T-cell (primary cell): Measurements from ENCODE around the gene BRWD1. TPM values are rescaled to one million over a fixed set of nuclear protein-coding genes. Genes with fewer than 3 reads are reported as not detected.
"Not testable (repeated sequence)": the region's sequence is repeated elsewhere in the genome, so short reads cannot be mapped to it uniquely, and the experiment has no call there.

Source experiments
- ATAC-seq, 4 experiments: fragments of 200-7000 bp in 3 of 4; fragments of 150-1000 bp in 1 of 4; cut with Tn5 transposase; replicated peaks in 1 of 4; 1 replicate in 3 of 4; 2 replicates in 1 of 4; pipeline ENCODE4 v1.10.0; 2021; ENCODE audit warnings: moderate library complexity in 3 of 4, mild to moderate bottlenecking in 2 of 4, moderate number of reproducible peaks in 1 of 4
- CTCF ChIA-PET, 2 donors: fragments of 300-600 bp; sonication (Branson Sonifier 250); formaldehyde crosslinking; loops; one replicate each; lab custom pipeline; 2022; ENCODE audit warnings: antibody characterized with exemption in 2 of 2; lab: Charles Lee
- POLR2A ChIA-PET, 2 donors: fragments of 300-600 bp; sonication (Branson Sonifier 250); formaldehyde crosslinking; loops; one replicate each; lab custom pipeline; 2022; ENCODE audit warnings: antibody characterized with exemption in 2 of 2; lab: Charles Lee
- DNase-seq, 35 experiments: peaks; one replicate each; pipeline versions ENCODE4 v3.0.0 to v3.0.0-alpha.2; 2013 to 2023
- H3K27ac ChIP-seq: one replicate; pipeline ENCODE4 v1.5.1; 2013; ENCODE audit warnings: low read length
- H3K27me3 ChIP-seq, 2 experiments: replicated peaks in 1 of 2; 1 replicate in 1 of 2; 2 replicates in 1 of 2; pipeline versions ENCODE4 v1.6.1 to v1.7.0; 2013; ENCODE audit warnings: low read length in 1 of 2, mixed read lengths in 1 of 2; ENCODE audit not compliant: control insufficient read depth in 2 of 2, insufficient read depth in 2 of 2; ENCODE audit errors: extremely low read depth in 1 of 2
- H3K36me3 ChIP-seq, 2 donors: 1 replicate in 1 of 2; 2 replicates in 1 of 2; pipeline versions ENCODE4 v1.6.1 to v1.7.0; 2013; ENCODE audit warnings: low read length in 1 of 2; ENCODE audit not compliant: control insufficient read depth in 2 of 2, insufficient read depth in 1 of 2; ENCODE audit errors: extremely low read depth in 1 of 2
- H3K4me1 ChIP-seq, 2 experiments: 1 replicate in 1 of 2; 2 replicates in 1 of 2; pipeline versions ENCODE4 v1.6.1 to v1.7.0; 2013; ENCODE audit warnings: low read length in 2 of 2, mixed read lengths in 1 of 2; ENCODE audit not compliant: insufficient read depth in 2 of 2, control insufficient read depth in 1 of 2; ENCODE audit errors: extremely low read depth in 1 of 2
- H3K4me3 ChIP-seq, 2 donors: 1 replicate in 1 of 2; 2 replicates in 1 of 2; pipeline versions ENCODE4 v1.5.1 to v1.7.0; 2013; ENCODE audit warnings: mild to moderate bottlenecking in 2 of 2, low read length in 1 of 2, moderate library complexity in 1 of 2; ENCODE audit not compliant: control insufficient read depth in 1 of 2; ENCODE audit errors: extremely low read depth in 1 of 2
- H3K9me3 ChIP-seq: 2 replicates; pipeline ENCODE4 v1.7.0; 2013
- H3K27ac Mint-ChIP-seq, 2 donors: one replicate each; pipeline ENCODE4 v1.8.0; 2020 to 2021; ENCODE audit warnings: mild to moderate bottlenecking in 2 of 2, mixed read lengths in 2 of 2
- H3K27me3 Mint-ChIP-seq, 2 donors: one replicate each; pipeline ENCODE4 v1.8.0; 2021 to 2022; ENCODE audit warnings: mixed read lengths in 2 of 2
- H3K36me3 Mint-ChIP-seq: one replicate; pipeline ENCODE4 v1.8.0; 2021; ENCODE audit warnings: mixed read lengths
- H3K4me1 Mint-ChIP-seq, 3 donors: one replicate each; pipeline ENCODE4 v1.8.0; 2020 to 2022; ENCODE audit warnings: mixed read lengths in 3 of 3, mild to moderate bottlenecking in 1 of 3
- H3K4me3 Mint-ChIP-seq, 3 donors: one replicate each; pipeline ENCODE4 v1.8.0; 2020 to 2022; ENCODE audit warnings: mild to moderate bottlenecking in 3 of 3, mixed read lengths in 3 of 3, moderate library complexity in 3 of 3
- H3K9me3 Mint-ChIP-seq, 3 donors: one replicate each; pipeline ENCODE4 v1.8.0; 2020 to 2022; ENCODE audit warnings: mixed read lengths in 3 of 3
- WGBS: methylation state at CpG from one replicate; pipeline ENCODE4 v1.1.5; 2013; ENCODE audit warnings: missing lambda C conversion rate; ENCODE audit not compliant: insufficient coverage; 5-methylcytosine and 5-hydroxymethylcytosine counted together
- total RNA-seq, 35 experiments: library from RNA in 6 of 35; stranded (reverse) in 6 of 35; fragments of 120-200 nt in 1 of 35; gene quantifications; one replicate each; pipeline versions ENCODE4 v1.2.1 to v1.2.4 and lab custom pipeline; 2013 to 2026

Gene BRWD1
- total RNA-seq, 5 donors from 2014 or later (not counting 1 experiment from before 2014, with no cell fraction given), result 70.2 to 86.3 (median 75.2) TPM

- Mint-ChIP-seq H3K27ac (peak overlapping the region in 1 of 2 donors; percentile 34), H3K36me3 (peaks cover 62% of the 10 kb centered on the region), H3K4me3 (no peak overlapping the region), H3K27me3 (no peaks in the 10 kb centered on the region), H3K4me1 (peaks cover 8 to 20% (median 12%) of the 10 kb centered on the region in 3 donors), H3K9me3 (no peaks in the 10 kb centered on the region)
- no peak overlapping the region for H3K27ac ChIP-seq
- WGBS, result 100% methylated on average over 3 of the region's 7 CpGs
- H3K36me3 ChIP-seq, result peaks cover 6 to 60% of the 10 kb centered on the region in 2 donors
- no peak for DNase-seq
- no peaks in the 10 kb centered on the region for H3K27me3 ChIP-seq
- no peaks in the 10 kb centered on the region for H3K4me1 ChIP-seq
- ChIA-PET POLR2A (no interaction called here), CTCF (interaction anchor here in 1 of 2 donors (0.9 kb wide), 1 partner anchor 9 kb away, joined by 5 read pairs; no protein-coding TSS in a partner anchor)
- no peaks in the 10 kb centered on the region for H3K9me3 ChIP-seq
- H3K4me3 ChIP-seq, result no peak overlapping the region
- ATAC-seq, result no peak
Observed at GRCh38 chr21:39221282-39221996, 92.0 kb downstream of the BRWD1 start.

- Mint-ChIP-seq H3K4me1 (peaks cover 8 to 20% (median 9%) of the 10 kb centered on the region in 3 donors), H3K36me3 (peaks cover 62% of the 10 kb centered on the region)
- DNase-seq, H3K27me3 ChIP-seq, H3K27ac Mint-ChIP-seq, H3K4me3 Mint-ChIP-seq, H3K27me3 Mint-ChIP-seq, ATAC-seq, H3K4me3 ChIP-seq, H3K9me3 ChIP-seq, POLR2A ChIA-PET, H3K4me1 ChIP-seq, H3K27ac ChIP-seq, H3K9me3 Mint-ChIP-seq: not testable (repeated sequence)
- 100% methylated on average over 1 of the region's 2 CpGs for WGBS
- CTCF ChIA-PET, result interaction anchor here in 1 of 2 donors (0.9 kb wide), 1 partner anchor 8 kb away, joined by 5 read pairs; no protein-coding TSS in a partner anchor
- H3K36me3 ChIP-seq, result peaks cover 6 to 60% of the 10 kb centered on the region in 2 donors
Observed at GRCh38 chr21:39220875-39221274, 92.6 kb downstream of the BRWD1 start.

GRCh38 chr21:39220150-39220549 is 93.3 kb downstream of the BRWD1 start:
- Histone ChIP-seq H3K4me3 (no peak overlapping the region), H3K27ac (no peak overlapping the region), H3K36me3 (peaks cover 6 to 60% of the 10 kb centered on the region in 2 donors), H3K9me3 (no peaks in the 10 kb centered on the region), H3K4me1 (no peaks in the 10 kb centered on the region), H3K27me3 (no peaks in the 10 kb centered on the region)
- H3K36me3 Mint-ChIP-seq, result peaks cover 66% of the 10 kb centered on the region
- ChIA-PET CTCF (interaction anchor here in 1 of 2 donors (1.0 kb wide), 1 partner anchor 15 kb away, joined by 3 read pairs; no protein-coding TSS in a partner anchor), POLR2A (interaction anchor here in 1 of 2 donors (0.6 kb wide), 1 partner anchor 17 kb away, joined by 3 read pairs; no protein-coding TSS in a partner anchor)
- 91% methylated on average over 1 of the region's 3 CpGs for WGBS
- peaks cover 8 to 20% (median 9%) of the 10 kb centered on the region in 3 donors for H3K4me1 Mint-ChIP-seq
- H3K27ac Mint-ChIP-seq, result no peak overlapping the region
- no peaks in the 10 kb centered on the region for H3K9me3 Mint-ChIP-seq
- H3K27me3 Mint-ChIP-seq, result no peaks in the 10 kb centered on the region
- ATAC-seq, result no peak
- no peak for DNase-seq
- H3K4me3 Mint-ChIP-seq, result no peak overlapping the region

GRCh38 chr21:39218082-39218409 is 95.4 kb downstream of the BRWD1 start:
- Histone ChIP-seq H3K4me3 (no peak overlapping the region), H3K9me3 (no peaks in the 10 kb centered on the region), H3K4me1 (no peaks in the 10 kb centered on the region), H3K27ac (no peak overlapping the region), H3K27me3 (no peaks in the 10 kb centered on the region), H3K36me3 (peaks cover 6 to 50% of the 10 kb centered on the region in 2 donors)
- Mint-ChIP-seq H3K9me3 (no peaks in the 10 kb centered on the region), H3K36me3 (peaks cover 56% of the 10 kb centered on the region), H3K27ac (no peak overlapping the region), H3K4me3 (no peak overlapping the region), H3K27me3 (no peaks in the 10 kb centered on the region), H3K4me1 (peaks cover 8 to 14% (median 9%) of the 10 kb centered on the region in 3 donors)
- ATAC-seq, result no peak
- 100% methylated on average over 1 of the region's 4 CpGs for WGBS
- ChIA-PET POLR2A (no interaction called here), CTCF (interaction anchor here in 1 of 2 donors (0.6 to 0.7 kb wide), 2 partner anchors 21 to 62 kb away, joined by 3 to 4 read pairs; no protein-coding TSS in a partner anchor)
- no peak for DNase-seq

GRCh38 chr21:39217356-39218081 is 95.9 kb downstream of the BRWD1 start:
- Mint-ChIP-seq H3K27me3 (no peaks in the 10 kb centered on the region), H3K36me3 (peaks cover 54% of the 10 kb centered on the region), H3K9me3 (no peaks in the 10 kb centered on the region), H3K4me3 (no peak overlapping the region), H3K27ac (no peak overlapping the region), H3K4me1 (peaks cover 8 to 14% (median 9%) of the 10 kb centered on the region in 3 donors)
- Histone ChIP-seq H3K4me3 (no peak overlapping the region), H3K9me3 (no peaks in the 10 kb centered on the region), H3K36me3 (peaks cover 6 to 48% of the 10 kb centered on the region in 2 donors), H3K27ac (no peak overlapping the region), H3K4me1 (no peaks in the 10 kb centered on the region), H3K27me3 (no peaks in the 10 kb centered on the region)
- no peak for ATAC-seq
- DNase-seq, result no peak
- ChIA-PET CTCF (interaction anchor here in 1 of 2 donors (0.6 to 0.7 kb wide), 2 partner anchors 21 to 62 kb away, joined by 3 to 4 read pairs; no protein-coding TSS in a partner anchor), POLR2A (no interaction called here)
- 100% methylated on average over 1 of the region's 3 CpGs for WGBS

- DNase-seq (no peak), ATAC-seq (no peak)
- H3K27me3 Mint-ChIP-seq, result no peaks in the 10 kb centered on the region
- no peaks in the 10 kb centered on the region for H3K4me1 ChIP-seq
- H3K27ac Mint-ChIP-seq, result no peak overlapping the region
- no peak overlapping the region for H3K4me3 Mint-ChIP-seq
- no peaks in the 10 kb centered on the region for H3K27me3 ChIP-seq
- no peak overlapping the region for H3K27ac ChIP-seq
- ChIA-PET POLR2A (no interaction called here), CTCF (no interaction called here)
- H3K36me3 ChIP-seq, result peaks cover 6 to 46% of the 10 kb centered on the region in 2 donors
- H3K36me3 Mint-ChIP-seq, result peaks cover 50% of the 10 kb centered on the region
- no CpG with 5 or more reads among the region's 2 CpGs for WGBS
- peaks cover 9 to 17% (median 12%) of the 10 kb centered on the region in 3 donors for H3K4me1 Mint-ChIP-seq
- H3K9me3 ChIP-seq, result no peaks in the 10 kb centered on the region
- H3K4me3 ChIP-seq, result no peak overlapping the region
- H3K9me3 Mint-ChIP-seq, result no peaks in the 10 kb centered on the region
Observed at GRCh38 chr21:39216290-39216689, 97.1 kb downstream of the BRWD1 start.
